Breast epithelium (tissue), 4 donors: Measurements from ENCODE around the gene DDX24. TPM values are rescaled to one million over a fixed set of nuclear protein-coding genes. Genes with fewer than 3 reads are reported as not detected.

Experiments used
- DNase-seq, 2 donors: peaks; one replicate each; pipeline ENCODE4 v3.0.0-alpha.2; 2019; ENCODE audit warnings: low spot score in 2 of 2
- H3K27ac ChIP-seq, 2 donors: fragments of 200-600 bp; sonication (generic) in 1 of 2; one replicate each; pipeline ENCODE4 v1.5.1; 2016 to 2019; ENCODE audit warnings: mild to moderate bottlenecking in 1 of 2
- H3K27me3 ChIP-seq, 2 donors: fragments of 200-600 bp; sonication (generic) in 1 of 2; one replicate each; pipeline versions ENCODE4 v1.5.1 to v1.6.0; 2017 to 2019; ENCODE audit warnings: control low read depth in 1 of 2, mild to moderate bottlenecking in 1 of 2
- H3K36me3 ChIP-seq: fragments of 200-600 bp; one replicate; pipeline ENCODE4 v1.5.1; 2019
- H3K4me1 ChIP-seq, 2 donors: fragments of 200-600 bp; sonication (generic); one replicate each; pipeline ENCODE4 v1.5.1; 2016 to 2019; ENCODE audit warnings: control low read depth in 1 of 2
- H3K4me3 ChIP-seq, 3 donors: fragments of 200-600 bp; sonication (generic); 1 replicate in 2 of 3; 2 replicates in 1 of 3; pipeline ENCODE4 v1.5.1; 2016 to 2019; ENCODE audit warnings: mild to moderate bottlenecking in 3 of 3, moderate library complexity in 2 of 3
- H3K9me3 ChIP-seq, 2 donors: fragments of 200-600 bp; sonication (generic) in 1 of 2; one replicate each; pipeline ENCODE4 v1.5.1; 2016 to 2019; ENCODE audit warnings: control low read depth in 1 of 2
- CTCF ChIP-seq, 3 donors: fragments of 450-650 bp; IDR thresholded peaks; one replicate each; pipeline ENCODE4 v1.5.1; 2016 to 2017; ENCODE audit warnings: antibody characterized with exemption in 3 of 3, mild to moderate bottlenecking in 3 of 3, moderate library complexity in 3 of 3
- POLR2A ChIP-seq: fragments of 450-650 bp; IDR thresholded peaks from one replicate; pipeline ENCODE4 v1.6.1; 2016; ENCODE audit warnings: antibody characterized with exemption, mild to moderate bottlenecking, moderate library complexity
- POLR2AphosphoS5 ChIP-seq, 3 donors: sonication (generic); formaldehyde crosslinking; IDR thresholded peaks; one replicate each; pipeline ENCODE4 v1.6.1; 2017; ENCODE audit warnings: antibody characterized with exemption in 3 of 3
- intact Hi-C: fragments of 100-400 bp; cut with DNase I; formaldehyde crosslinking; loops from one replicate; pipeline ENCODE4 v1.15.1; 2023; ENCODE audit warnings: low total_unique reads
- total RNA-seq, 3 donors: library from RNA; depleted of rRNA; stranded (reverse); fragments of >200 nt; gene quantifications; one replicate each; pipeline ENCODE4 v1.1.0, GENCODE V29; 2016

Gene DDX24
- total RNA-seq, 3 donors from 2014 or later, result 156 to 201 (median 172) TPM

GRCh38 chr14:94102768-94103482, 21.9 kb upstream of the DDX24 start:
- no peaks in the 10 kb centered on the region for H3K4me1 ChIP-seq
- H3K27ac ChIP-seq, result no peak overlapping the region
- no peaks in the 10 kb centered on the region for H3K36me3 ChIP-seq
- no peaks in the 10 kb centered on the region for H3K9me3 ChIP-seq
- DNase-seq, result no peak
- H3K27me3 ChIP-seq, result no peaks in the 10 kb centered on the region
- intact Hi-C loops, result no loop called here
- H3K4me3 ChIP-seq, result no peak overlapping the region
- TF ChIP-seq POLR2AphosphoS5 (IDR thresholded peaks at IDR 0.05) (no peak), CTCF (IDR thresholded peaks at IDR 0.05) (no peak), POLR2A (no peak)

- no peaks in the 10 kb centered on the region for H3K36me3 ChIP-seq
- H3K4me3 ChIP-seq, result no peak overlapping the region
- DNase-seq, result no peak
- no peaks in the 10 kb centered on the region for H3K9me3 ChIP-seq
- no peaks in the 10 kb centered on the region for H3K27me3 ChIP-seq
- intact Hi-C loops, result no loop called here
- H3K27ac ChIP-seq, result no peak overlapping the region
- no peak for TF ChIP-seq POLR2A
- no peak for TF ChIP-seq POLR2AphosphoS5 (IDR thresholded peaks at IDR 0.05)
- no peak for TF ChIP-seq CTCF (IDR thresholded peaks at IDR 0.05)
- H3K4me1 ChIP-seq, result no peaks in the 10 kb centered on the region
Measured at GRCh38 chr14:94101748-94102147, 20.7 kb upstream of the DDX24 start.

- H3K4me3 ChIP-seq, result no peak overlapping the region
- TF ChIP-seq CTCF (IDR thresholded peaks at IDR 0.05) (no peak), POLR2A (no peak), POLR2AphosphoS5 (IDR thresholded peaks at IDR 0.05) (no peak)
- H3K36me3 ChIP-seq, result no peaks in the 10 kb centered on the region
- no peak overlapping the region for H3K27ac ChIP-seq
- intact Hi-C loops, result no loop called here
- H3K27me3 ChIP-seq, result no peaks in the 10 kb centered on the region
- no peak for DNase-seq
- no peaks in the 10 kb centered on the region for H3K4me1 ChIP-seq
- no peaks in the 10 kb centered on the region for H3K9me3 ChIP-seq
Measured at GRCh38 chr14:94100847-94101246, 19.8 kb upstream of the DDX24 start.

- no peaks in the 10 kb centered on the region for H3K9me3 ChIP-seq
- TF ChIP-seq CTCF (IDR thresholded peaks at IDR 0.05) (no peak), POLR2AphosphoS5 (IDR thresholded peaks at IDR 0.05) (no peak), POLR2A (no peak)
- H3K4me3 ChIP-seq, result no peak overlapping the region
- no peaks in the 10 kb centered on the region for H3K4me1 ChIP-seq
- no peaks in the 10 kb centered on the region for H3K36me3 ChIP-seq
- no peaks in the 10 kb centered on the region for H3K27me3 ChIP-seq
- no peak for DNase-seq
- intact Hi-C loops, result no loop called here
- H3K27ac ChIP-seq, result peak overlapping the region in 1 of 2 donors; percentile 63
Measured at GRCh38 chr14:94099006-94099405, 18.0 kb upstream of the DDX24 start.

- no peaks in the 10 kb centered on the region for H3K9me3 ChIP-seq
- intact Hi-C loops, result no loop called here
- H3K4me1 ChIP-seq, result no peaks in the 10 kb centered on the region
- no peaks in the 10 kb centered on the region for H3K27me3 ChIP-seq
- peak overlapping the region in 1 of 2 donors; percentile 74 for H3K27ac ChIP-seq
- H3K36me3 ChIP-seq, result no peaks in the 10 kb centered on the region
- TF ChIP-seq POLR2AphosphoS5 (IDR thresholded peaks at IDR 0.05) (peak in 2 of 3 donors; percentile 30 to 40), CTCF (IDR thresholded peaks at IDR 0.05) (no peak)
- DNase-seq, result no peak
- no peak overlapping the region for H3K4me3 ChIP-seq
Measured at GRCh38 chr14:94098326-94098992, 17.5 kb upstream of the DDX24 start.
